A673 (cell line): Measurements from ENCODE around the gene BTBD18. TPM values are rescaled to one million over a fixed set of nuclear protein-coding genes. Genes with fewer than 3 reads are reported as not detected.
"Not testable (repeated sequence)": the region's sequence is repeated elsewhere in the genome, so short reads cannot be mapped to it uniquely, and the experiment has no call there.

Experiments
- BruUV-seq: library from RNA; stranded (reverse); fragments of 400-500 nt; replicated peaks from 2 replicates; lab custom pipeline; 2021; lab: Mats Ljungman, UMichigan
- CTCF ChIA-PET: fragments of 300-600 bp; sonication (Branson Sonifier 250); formaldehyde crosslinking; loops from one replicate; lab custom pipeline; 2022; ENCODE audit warnings: antibody characterized with exemption; lab: Charles Lee
- POLR2A ChIA-PET: fragments of 300-600 bp; sonication (Branson Sonifier 250); formaldehyde crosslinking; loops from one replicate; lab custom pipeline; 2022; ENCODE audit warnings: antibody characterized with exemption; ENCODE audit not compliant: low non-redundant PET; lab: Charles Lee
- DNase-seq: peaks from one replicate; pipeline ENCODE4 v3.0.0-alpha.2; 2015; ENCODE audit warnings: low spot score
- H3K27ac ChIP-seq: fragments of 200-600 bp; sonication (generic); 2 replicates; pipeline ENCODE4 v1.5.1; 2016; ENCODE audit warnings: mixed run types, low read depth, mild to moderate bottlenecking, mixed read lengths, antibody characterized with exemption, low read length; ENCODE audit not compliant: poor library complexity, severe bottlenecking
- H3K27me3 ChIP-seq: fragments of 200-600 bp; sonication (generic); replicated peaks from 2 replicates; pipeline ENCODE4 v1.6.1; 2017; ENCODE audit warnings: mixed run types, low read depth, mild to moderate bottlenecking, mixed read lengths, antibody characterized with exemption, low read length; ENCODE audit not compliant: insufficient read depth, poor library complexity
- H3K36me3 ChIP-seq: fragments of 200-600 bp; sonication (generic); 2 replicates; pipeline ENCODE4 v1.6.1; 2016; ENCODE audit warnings: mixed run types, mild to moderate bottlenecking, mixed read lengths, antibody characterized with exemption, low read length; ENCODE audit not compliant: insufficient read depth, poor library complexity, severe bottlenecking
- H3K4me1 ChIP-seq: fragments of 200-600 bp; sonication (generic); 2 replicates; pipeline ENCODE4 v1.6.1; 2017; ENCODE audit warnings: mixed run types, mild to moderate bottlenecking, mixed read lengths, antibody characterized with exemption, low read length; ENCODE audit not compliant: insufficient read depth, poor library complexity, severe bottlenecking
- H3K4me3 ChIP-seq: fragments of 200-600 bp; sonication (generic); 2 replicates; pipeline ENCODE4 v1.5.1; 2016; ENCODE audit warnings: low read depth, mixed run types, mild to moderate bottlenecking, mixed read lengths, low read length; ENCODE audit not compliant: poor library complexity, severe bottlenecking
- H3K9me3 ChIP-seq: fragments of 200-600 bp; sonication (generic); 2 replicates; pipeline ENCODE4 v1.6.1; 2016; ENCODE audit warnings: mixed run types, low read depth, mild to moderate bottlenecking, mixed read lengths, antibody characterized with exemption, low read length; ENCODE audit not compliant: poor library complexity, severe bottlenecking
- CTCF ChIP-seq: fragments of 300-800, 200-600 bp; sonication (generic); conservative IDR thresholded peaks from 2 replicates; pipeline ENCODE4 v1.5.1; 2017; ENCODE audit warnings: low read depth, mild to moderate bottlenecking, antibody characterized with exemption, low read length, moderate library complexity, mixed read lengths
- EZH2 ChIP-seq: fragments of 200-600 bp; sonication (generic); IDR thresholded peaks from 2 replicates; pipeline ENCODE4 v1.6.1; 2017; ENCODE audit warnings: borderline replicate concordance, low read depth, mild to moderate bottlenecking, mixed read lengths, antibody characterized with exemption, low read length; ENCODE audit not compliant: poor library complexity, severe bottlenecking
- intact Hi-C: fragments of 100-400 bp; cut with micrococcal nuclease; formaldehyde crosslinking; loops from one replicate; pipeline ENCODE4 v1.10.0; 2022; ENCODE audit not compliant: unreplicated experiment
- total RNA-seq: library from RNA; stranded (reverse); gene quantifications from 2 replicates; pipeline ENCODE4 v1.2.3, GENCODE V29; 2021

Gene BTBD18
- total RNA-seq, 1 experiment from 2014 or later, result not detected

- no peak overlapping the region for H3K27ac ChIP-seq
- peaks cover 22% of the 10 kb centered on the region for H3K4me1 ChIP-seq
- BruUV-seq, result no TSS peak
- H3K9me3 ChIP-seq, result no peaks in the 10 kb centered on the region
- intact Hi-C loops, result loop anchor here (5.0 kb wide), 1 partner anchor 43 kb away; the partner anchor contains the start of gene ZDHHC5
- no peak for DNase-seq
- H3K27me3 ChIP-seq, result no peaks in the 10 kb centered on the region
- no peak overlapping the region for H3K4me3 ChIP-seq
- ChIA-PET POLR2A (no interaction called here), CTCF (no interaction called here)
- no peak for TF ChIP-seq CTCF
- no peak for TF ChIP-seq EZH2
- peaks cover 7% of the 10 kb centered on the region for H3K36me3 ChIP-seq
These were observed 41.7 kb downstream of the BTBD18 start for GRCh38 chr11:57709802-57710367.

- H3K4me1 ChIP-seq, intact Hi-C loops, H3K9me3 ChIP-seq, CTCF ChIA-PET, H3K27ac ChIP-seq, DNase-seq, POLR2A ChIA-PET, BruUV-seq, H3K27me3 ChIP-seq, H3K4me3 ChIP-seq: not testable (repeated sequence)
- H3K36me3 ChIP-seq, result peaks cover 45% of the 10 kb centered on the region
These were observed 46.2 kb downstream of the BTBD18 start for GRCh38 chr11:57705432-57705831.

GRCh38 chr11:57704932-57705331 lies 46.7 kb downstream of the BTBD18 start:
- CTCF ChIA-PET, result no interaction called here
- DNase-seq, result no peak
- POLR2A ChIA-PET, result no interaction called here
- no peaks in the 10 kb centered on the region for H3K27me3 ChIP-seq
- H3K9me3 ChIP-seq, result no peaks in the 10 kb centered on the region
- TF ChIP-seq CTCF, result no peak
- H3K36me3 ChIP-seq, result peaks cover 50% of the 10 kb centered on the region
- intact Hi-C loops, result no loop called here
- no peak overlapping the region for H3K4me3 ChIP-seq
- TSS peak; percentile 15 for BruUV-seq
- H3K27ac ChIP-seq, result no peak overlapping the region
- H3K4me1 ChIP-seq, result no peaks in the 10 kb centered on the region

GRCh38 chr11:57703341-57703740 lies 48.3 kb downstream of the BTBD18 start:
- ChIA-PET CTCF (no interaction called here), POLR2A (interaction anchor here (0.6 kb wide), 1 partner anchor 74 kb away, joined by 4 read pairs; no protein-coding TSS in a partner anchor)
- DNase-seq, result no peak
- Histone ChIP-seq H3K36me3 (peaks cover 62% of the 10 kb centered on the region), H3K9me3 (no peaks in the 10 kb centered on the region), H3K4me3 (no peak overlapping the region), H3K27ac (no peak overlapping the region), H3K4me1 (no peaks in the 10 kb centered on the region), H3K27me3 (no peaks in the 10 kb centered on the region)
- intact Hi-C loops, result no loop called here
- no peak for TF ChIP-seq EZH2
- no peak for TF ChIP-seq CTCF
- BruUV-seq, result no TSS peak
